Duodenal mucosa (tissue), 2 donors: ENCODE data around the gene CRABP1.

Experiments used
- H3K27ac ChIP-seq: one replicate; pipeline ENCODE4 v1.7.0; 2013; ENCODE audit warnings: low read depth, low read length
- H3K27me3 ChIP-seq, 2 donors: one replicate each; pipeline ENCODE4 v1.7.0; 2013; ENCODE audit warnings: low read length in 2 of 2, control low read depth in 1 of 2; ENCODE audit not compliant: insufficient read depth in 2 of 2, control insufficient read depth in 1 of 2
- H3K36me3 ChIP-seq, 2 donors: one replicate each; pipeline ENCODE4 v1.7.0; 2013; ENCODE audit warnings: low read length in 2 of 2, control low read depth in 1 of 2; ENCODE audit not compliant: insufficient read depth in 2 of 2, control insufficient read depth in 1 of 2
- H3K4me1 ChIP-seq, 2 donors: one replicate each; pipeline ENCODE4 v1.7.0; 2013; ENCODE audit warnings: low read length in 2 of 2, control low read depth in 1 of 2; ENCODE audit not compliant: insufficient read depth in 2 of 2, control insufficient read depth in 1 of 2
- H3K4me3 ChIP-seq, 2 donors: one replicate each; pipeline ENCODE4 v1.7.0; 2013; ENCODE audit warnings: low read length in 2 of 2, low read depth in 1 of 2
- H3K9ac ChIP-seq, 2 donors: one replicate each; pipeline ENCODE4 v1.7.0; 2013; ENCODE audit warnings: low read length in 2 of 2, low read depth in 1 of 2
- H3K9me3 ChIP-seq, 2 donors: one replicate each; pipeline ENCODE4 v1.7.0; 2013; ENCODE audit warnings: low read length in 2 of 2, control low read depth in 1 of 2; ENCODE audit not compliant: control insufficient read depth in 1 of 2

Gene CRABP1

GRCh38 chr15:78360958-78361718 lies 21.0 kb downstream of the CRABP1 start:
- H3K4me1 ChIP-seq: peaks cover 8 to 9% of the 10 kb centered on the region in 2 donors
- no peaks in the 10 kb centered on the region for H3K9me3 ChIP-seq
- H3K9ac ChIP-seq: no peak overlapping the region
- H3K27me3 ChIP-seq: no peaks in the 10 kb centered on the region
- no peak overlapping the region for H3K27ac ChIP-seq
- no peaks in the 10 kb centered on the region for H3K36me3 ChIP-seq
- no peak overlapping the region for H3K4me3 ChIP-seq

GRCh38 chr15:78361771-78362506 lies 21.8 kb downstream of the CRABP1 start:
- H3K36me3 ChIP-seq: no peaks in the 10 kb centered on the region
- H3K4me3 ChIP-seq: no peak overlapping the region
- peaks cover 9 to 12% of the 10 kb centered on the region in 2 donors for H3K4me1 ChIP-seq
- no peaks in the 10 kb centered on the region for H3K27me3 ChIP-seq
- H3K9me3 ChIP-seq: no peaks in the 10 kb centered on the region
- H3K27ac ChIP-seq: no peak overlapping the region
- H3K9ac ChIP-seq: no peak overlapping the region

GRCh38 chr15:78362716-78363380 lies 22.7 kb downstream of the CRABP1 start:
- no peaks in the 10 kb centered on the region for H3K9me3 ChIP-seq
- no peaks in the 10 kb centered on the region for H3K36me3 ChIP-seq
- peaks cover 9 to 12% of the 10 kb centered on the region in 2 donors for H3K4me1 ChIP-seq
- no peak overlapping the region for H3K9ac ChIP-seq
- no peak overlapping the region for H3K27ac ChIP-seq
- no peak overlapping the region for H3K4me3 ChIP-seq
- H3K27me3 ChIP-seq: no peaks in the 10 kb centered on the region

- H3K9ac ChIP-seq: no peak overlapping the region
- peaks cover 9 to 12% of the 10 kb centered on the region in 2 donors for H3K4me1 ChIP-seq
- H3K4me3 ChIP-seq: no peak overlapping the region
- H3K9me3 ChIP-seq: no peaks in the 10 kb centered on the region
- H3K36me3 ChIP-seq: no peaks in the 10 kb centered on the region
- H3K27me3 ChIP-seq: no peaks in the 10 kb centered on the region
- no peak overlapping the region for H3K27ac ChIP-seq
Measured at GRCh38 chr15:78363381-78363734, 23.2 kb downstream of the CRABP1 start.

GRCh38 chr15:78364233-78364632 lies 24.1 kb downstream of the CRABP1 start:
- Histone ChIP-seq H3K9me3 (no peaks in the 10 kb centered on the region), H3K4me1 (peaks cover 9 to 17% of the 10 kb centered on the region in 2 donors), H3K27me3 (no peaks in the 10 kb centered on the region), H3K9ac (no peak overlapping the region), H3K36me3 (no peaks in the 10 kb centered on the region), H3K4me3 (no peak overlapping the region), H3K27ac (no peak overlapping the region)

GRCh38 chr15:78365917-78366316 lies 25.8 kb downstream of the CRABP1 start:
- H3K27ac ChIP-seq: no peak overlapping the region
- H3K4me3 ChIP-seq: no peak overlapping the region
- H3K4me1 ChIP-seq: peaks cover 15 to 23% of the 10 kb centered on the region in 2 donors
- no peaks in the 10 kb centered on the region for H3K9me3 ChIP-seq
- no peak overlapping the region for H3K9ac ChIP-seq
- no peaks in the 10 kb centered on the region for H3K36me3 ChIP-seq
- H3K27me3 ChIP-seq: no peaks in the 10 kb centered on the region

- H3K4me1 ChIP-seq: peaks cover 15 to 23% of the 10 kb centered on the region in 2 donors
- no peak overlapping the region for H3K4me3 ChIP-seq
- H3K9ac ChIP-seq: no peak overlapping the region
- no peaks in the 10 kb centered on the region for H3K36me3 ChIP-seq
- no peaks in the 10 kb centered on the region for H3K9me3 ChIP-seq
- H3K27ac ChIP-seq: no peak overlapping the region
- H3K27me3 ChIP-seq: no peaks in the 10 kb centered on the region
Measured at GRCh38 chr15:78366342-78366741, 26.2 kb downstream of the CRABP1 start.

- Histone ChIP-seq H3K36me3 (no peaks in the 10 kb centered on the region), H3K4me1 (peaks cover 20 to 27% of the 10 kb centered on the region in 2 donors), H3K9me3 (no peaks in the 10 kb centered on the region), H3K27me3 (no peaks in the 10 kb centered on the region), H3K4me3 (no peak overlapping the region), H3K9ac (no peak overlapping the region), H3K27ac (no peak overlapping the region)
Measured at GRCh38 chr15:78368651-78369050, 28.5 kb downstream of the CRABP1 start.

- no peaks in the 10 kb centered on the region for H3K36me3 ChIP-seq
- no peaks in the 10 kb centered on the region for H3K9me3 ChIP-seq
- H3K9ac ChIP-seq: no peak overlapping the region
- H3K27me3 ChIP-seq: no peaks in the 10 kb centered on the region
- peaks cover 24 to 32% of the 10 kb centered on the region in 2 donors for H3K4me1 ChIP-seq
- H3K4me3 ChIP-seq: no peak overlapping the region
- H3K27ac ChIP-seq: no peak overlapping the region
Measured at GRCh38 chr15:78369161-78369560, 29.0 kb downstream of the CRABP1 start.

- no peak overlapping the region for H3K27ac ChIP-seq
- no peaks in the 10 kb centered on the region for H3K36me3 ChIP-seq
- peaks cover 33 to 40% of the 10 kb centered on the region in 2 donors for H3K4me1 ChIP-seq
- no peaks in the 10 kb centered on the region for H3K27me3 ChIP-seq
- no peaks in the 10 kb centered on the region for H3K9me3 ChIP-seq
- H3K4me3 ChIP-seq: no peak overlapping the region
- H3K9ac ChIP-seq: no peak overlapping the region
Measured at GRCh38 chr15:78370013-78370412, 29.9 kb downstream of the CRABP1 start.
